ENCODE data around the gene ST6GALNAC2.
"Not testable (repeated sequence)": the region's sequence is repeated elsewhere in the genome, so short reads cannot be mapped to it uniquely, and the experiment has no call there.

ST6GALNAC2 gene

GRCh38 chr17:76568811-76569221 lies 16.8 kb downstream of the ST6GALNAC2 start:
- no peak for TF ChIP-seq CTCF (IDR thresholded peaks at IDR 0.05; ENCODE audit: low read depth, low read length)
- H3K4me3 ChIP-seq (ENCODE audit: low read depth, low read length) = no peak overlapping the region

- no peak for TF ChIP-seq CTCF (IDR thresholded peaks at IDR 0.05; ENCODE audit: low read depth, low read length)
- H3K4me3 ChIP-seq (ENCODE audit: low read depth, low read length) = no peak overlapping the region
Observed at GRCh38 chr17:76567634-76568432, 17.8 kb downstream of the ST6GALNAC2 start.

- H3K4me3 ChIP-seq (ENCODE audit: low read depth, low read length) = no peak overlapping the region
- TF ChIP-seq CTCF (IDR thresholded peaks at IDR 0.05; ENCODE audit: low read depth, low read length) = no peak
Observed at GRCh38 chr17:76566988-76567431, 18.6 kb downstream of the ST6GALNAC2 start.

- TF ChIP-seq CTCF (IDR thresholded peaks at IDR 0.05; ENCODE audit: low read depth, low read length) = no peak
- no peak overlapping the region for H3K4me3 ChIP-seq (ENCODE audit: low read depth, low read length)
Observed at GRCh38 chr17:76566613-76566943, 19.1 kb downstream of the ST6GALNAC2 start.

GRCh38 chr17:76565728-76566612 lies 19.7 kb downstream of the ST6GALNAC2 start:
- TF ChIP-seq CTCF (IDR thresholded peaks at IDR 0.05; ENCODE audit: low read depth, low read length) = no peak
- no peak overlapping the region for H3K4me3 ChIP-seq (ENCODE audit: low read depth, low read length)

GRCh38 chr17:76564991-76565727 lies 20.5 kb downstream of the ST6GALNAC2 start:
- H3K4me3 ChIP-seq (ENCODE audit: low read depth, low read length) = not testable (repeated sequence)

GRCh38 chr17:76563359-76563758 lies 22.3 kb downstream of the ST6GALNAC2 start:
- H3K4me3 ChIP-seq (ENCODE audit: low read depth, low read length) = not testable (repeated sequence)

GRCh38 chr17:76562734-76563148 lies 22.9 kb downstream of the ST6GALNAC2 start:
- H3K4me3 ChIP-seq (ENCODE audit: low read depth, low read length) = no peak overlapping the region
- no peak for TF ChIP-seq CTCF (IDR thresholded peaks at IDR 0.05; ENCODE audit: low read depth, low read length)
